Superior temporal gyrus (tissue), 1 donor: ENCODE measurements around the gene B3GLCT.
"Not testable (repeated sequence)": the region's sequence is repeated elsewhere in the genome, so short reads cannot be mapped to it uniquely, and the experiment has no call there.

Source experiments
- DNase-seq: peaks from one replicate; pipeline ENCODE4 v3.0.0-alpha.2; 2016; ENCODE audit errors: extremely low spot score

B3GLCT gene

GRCh38 chr13:31278869-31279268, 79.1 kb downstream of the B3GLCT start:
- no peak for DNase-seq

GRCh38 chr13:31282741-31283455, 83.1 kb downstream of the B3GLCT start:
- no peak for DNase-seq

GRCh38 chr13:31286930-31287329, 87.2 kb downstream of the B3GLCT start:
- no peak for DNase-seq

GRCh38 chr13:31301119-31301518, 101.3 kb downstream of the B3GLCT start:
- DNase-seq = no peak

GRCh38 chr13:31310356-31310755, 110.6 kb downstream of the B3GLCT start:
- DNase-seq = no peak

- no peak for DNase-seq
Observed at GRCh38 chr13:31310786-31311185, 111.0 kb downstream of the B3GLCT start.

- no peak for DNase-seq
Observed at GRCh38 chr13:31311921-31312320, 112.1 kb downstream of the B3GLCT start.

- no peak for DNase-seq
Observed at GRCh38 chr13:31314961-31315360, 115.2 kb downstream of the B3GLCT start.

- no peak for DNase-seq
Observed at GRCh38 chr13:31320946-31321345, 121.2 kb downstream of the B3GLCT start.

- no peak for DNase-seq
Observed at GRCh38 chr13:31321457-31321856, 121.7 kb downstream of the B3GLCT start.

GRCh38 chr13:31322026-31322425, 122.3 kb downstream of the B3GLCT start:
- DNase-seq = no peak

GRCh38 chr13:31322702-31323405, 123.1 kb downstream of the B3GLCT start:
- DNase-seq = no peak

- DNase-seq = no peak
Observed at GRCh38 chr13:31327182-31327860, 127.5 kb downstream of the B3GLCT start.

GRCh38 chr13:31328549-31329235, 128.9 kb downstream of the B3GLCT start:
- DNase-seq = no peak

- no peak for DNase-seq
Observed at GRCh38 chr13:31330236-31330635, 130.5 kb downstream of the B3GLCT start.

- no peak for DNase-seq
Observed at GRCh38 chr13:31331068-31331467, 131.3 kb downstream of the B3GLCT start.

- no peak for DNase-seq
Observed at GRCh38 chr13:31334547-31334946, 134.8 kb downstream of the B3GLCT start.

GRCh38 chr13:31334994-31335557, 135.3 kb downstream of the B3GLCT start:
- DNase-seq = no peak

GRCh38 chr13:31339616-31340015, 139.8 kb downstream of the B3GLCT start:
- DNase-seq = not testable (repeated sequence)

- DNase-seq = not testable (repeated sequence)
Observed at GRCh38 chr13:31340848-31341247, 141.1 kb downstream of the B3GLCT start.

- DNase-seq = no peak
Observed at GRCh38 chr13:31346891-31347290, 147.1 kb downstream of the B3GLCT start.

GRCh38 chr13:31349156-31349555, 149.4 kb downstream of the B3GLCT start:
- no peak for DNase-seq
